GM12892 (cell line): ENCODE results near the gene IL1RAPL2.

ENCODE experiments used
- DNase-seq: peaks from one replicate; pipeline ENCODE4 v3.0.0; 2011; ENCODE audit not compliant: insufficient read length
- FAIRE-seq: peaks from 2 replicates; lab custom pipeline; 2011; peaks lifted over from hg19 to GRCh38; lab: Jason Lieb, UNC
- POLR2A ChIP-seq: IDR thresholded peaks from 2 replicates; pipeline ENCODE4 v1.6.1; 2011; ENCODE audit warnings: low read depth, low read length, control low read depth
- POLR2AphosphoS5 ChIP-seq: IDR thresholded peaks from 2 replicates; pipeline ENCODE4 v1.6.1; 2011; ENCODE audit warnings: low read depth, low read length, control low read depth
- TAF1 ChIP-seq: IDR thresholded peaks from 2 replicates; pipeline ENCODE4 v1.6.1; 2011; ENCODE audit warnings: low read depth, mild to moderate bottlenecking, control low read depth, low read length, borderline replicate concordance

Gene IL1RAPL2

GRCh38 chrX:105527759-105528158, 961.8 kb downstream of the IL1RAPL2 start:
- DNase-seq (no peak), FAIRE-seq (no peak)
- TF ChIP-seq POLR2A = no peak
- TF ChIP-seq TAF1 = no peak
- TF ChIP-seq POLR2AphosphoS5 = no peak

DNA sequence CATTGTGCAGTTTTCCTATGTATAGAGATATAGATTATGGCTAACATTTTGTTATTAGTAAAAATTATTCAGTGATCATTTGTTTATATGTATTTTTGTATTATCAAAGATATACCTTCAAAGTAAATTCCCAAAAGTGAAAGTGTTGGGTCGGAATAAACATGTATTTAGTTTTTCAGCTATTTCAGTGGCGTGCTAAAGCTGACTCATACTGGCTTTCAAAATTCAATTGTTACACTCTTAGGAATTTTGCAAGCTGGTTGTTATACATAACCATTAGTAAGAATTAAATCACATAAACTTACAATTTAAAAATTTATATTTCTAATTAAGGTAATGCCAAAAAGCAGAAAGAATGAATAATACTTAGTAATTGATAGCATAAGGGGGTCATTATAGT, 968.0 kb downstream of the IL1RAPL2 start:
- no peak for TF ChIP-seq TAF1
- TF ChIP-seq POLR2A = no peak
- no peak for TF ChIP-seq POLR2AphosphoS5
- FAIRE-seq (no peak), DNase-seq (no peak)

GRCh38 chrX:105543283-105543682, 977.3 kb downstream of the IL1RAPL2 start:
- no peak for FAIRE-seq

GRCh38 chrX:105550043-105550663, 984.2 kb downstream of the IL1RAPL2 start:
- DNase-seq = no peak
- FAIRE-seq = no peak
- TF ChIP-seq POLR2AphosphoS5 (no peak), POLR2A (no peak), TAF1 (no peak)

More at GRCh38 chrX:105543283-105543682, 977.3 kb downstream of the IL1RAPL2 start:
- no peak for DNase-seq
- no peak for TF ChIP-seq POLR2A
- no peak for TF ChIP-seq POLR2AphosphoS5
- TF ChIP-seq TAF1 = no peak

- FAIRE-seq (no peak), DNase-seq (no peak)
- TF ChIP-seq POLR2AphosphoS5 = no peak
Observed at GRCh38 chrX:105552395-105552794, 986.4 kb downstream of the IL1RAPL2 start.

DNA sequence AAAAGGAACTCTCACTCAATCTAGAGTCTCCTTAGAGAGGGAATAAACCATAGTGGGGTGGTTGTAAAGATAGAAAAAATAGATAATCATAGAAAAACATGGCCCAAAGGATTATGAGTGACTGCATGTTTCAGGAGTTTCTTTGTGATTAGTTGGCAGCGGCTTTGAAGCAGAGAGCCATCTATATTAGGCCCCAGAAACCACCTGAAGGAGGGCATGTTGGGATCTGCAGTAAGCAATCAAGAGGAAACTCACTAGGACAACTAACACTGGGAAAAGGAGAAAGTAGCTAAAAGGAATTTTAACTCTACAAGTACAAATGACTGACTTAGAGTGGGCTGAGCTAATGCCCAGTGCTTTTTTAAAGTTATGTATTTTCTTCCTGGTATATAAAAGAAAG, 987.1 kb downstream of the IL1RAPL2 start:
- TF ChIP-seq POLR2A (no peak), TAF1 (no peak), POLR2AphosphoS5 (no peak)
- FAIRE-seq = no peak

DNA sequence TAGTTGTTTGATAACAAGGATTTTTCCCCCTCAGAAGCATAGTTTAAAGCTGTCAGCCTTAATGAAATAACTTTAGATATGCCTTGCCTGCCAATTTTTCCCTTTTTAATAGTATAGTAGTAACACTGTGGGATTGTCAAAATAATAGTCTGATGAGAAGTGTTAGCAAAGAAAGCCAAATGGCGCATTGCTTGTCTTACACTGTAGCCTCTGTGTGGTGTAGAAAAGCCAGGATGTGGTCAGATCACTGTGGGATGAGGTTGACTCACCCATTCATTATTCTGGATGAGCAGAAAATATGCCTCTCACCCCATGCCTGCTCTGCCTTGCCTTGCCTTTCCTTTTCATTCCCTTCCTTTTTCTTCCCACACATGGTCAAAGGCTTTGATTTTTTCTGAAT, 998.5 kb downstream of the IL1RAPL2 start:
- FAIRE-seq = no peak
- DNase-seq = no peak
- TF ChIP-seq TAF1 = no peak
- TF ChIP-seq POLR2A = no peak
- no peak for TF ChIP-seq POLR2AphosphoS5

More for the DNA sequence above, 987.1 kb downstream of the IL1RAPL2 start:
- no peak for DNase-seq

DNA sequence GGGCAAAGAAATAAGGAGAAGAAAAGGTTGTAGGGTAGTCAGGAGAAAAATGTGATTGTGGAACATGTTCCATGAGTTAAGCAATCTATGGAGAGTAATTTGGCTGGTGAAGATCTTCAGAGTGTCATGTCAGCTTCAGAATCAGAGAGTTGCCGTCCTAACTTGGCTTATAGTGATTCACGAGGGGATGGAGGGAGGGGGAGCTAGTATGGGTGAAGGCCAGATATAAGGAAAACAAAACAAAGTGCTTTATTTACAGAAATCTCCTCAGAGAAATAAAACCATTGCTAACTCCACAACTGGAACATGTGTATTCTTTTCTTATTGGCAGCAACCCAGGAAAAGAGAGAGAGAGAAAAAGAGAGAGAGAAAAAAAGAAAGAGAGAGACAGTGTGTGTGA, 999.9 kb downstream of the IL1RAPL2 start:
- FAIRE-seq (no peak), DNase-seq (no peak)
- TF ChIP-seq POLR2A (no peak), TAF1 (no peak), POLR2AphosphoS5 (no peak)

DNA sequence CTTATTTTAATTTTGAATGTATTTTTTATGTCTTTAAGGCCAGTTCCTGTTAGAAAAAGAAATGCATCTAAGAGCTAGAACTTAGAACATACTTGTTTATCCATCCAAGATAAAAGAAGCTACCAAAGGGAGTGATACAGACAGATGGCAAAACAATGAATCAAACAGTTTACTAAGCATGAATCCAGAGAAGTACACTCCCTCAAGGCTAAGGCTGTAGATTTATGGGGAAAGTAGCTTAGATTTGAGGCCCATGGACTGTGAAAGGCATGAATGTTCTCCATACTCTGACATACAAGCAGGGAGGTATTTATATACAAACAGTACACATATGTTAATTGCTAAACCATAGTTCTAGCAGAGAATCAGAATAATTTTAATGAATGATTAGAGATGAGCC, 1001.1 kb downstream of the IL1RAPL2 start:
- FAIRE-seq (no peak), DNase-seq (no peak)
- TF ChIP-seq POLR2AphosphoS5 = no peak
- TF ChIP-seq TAF1 = no peak
- no peak for TF ChIP-seq POLR2A

DNA sequence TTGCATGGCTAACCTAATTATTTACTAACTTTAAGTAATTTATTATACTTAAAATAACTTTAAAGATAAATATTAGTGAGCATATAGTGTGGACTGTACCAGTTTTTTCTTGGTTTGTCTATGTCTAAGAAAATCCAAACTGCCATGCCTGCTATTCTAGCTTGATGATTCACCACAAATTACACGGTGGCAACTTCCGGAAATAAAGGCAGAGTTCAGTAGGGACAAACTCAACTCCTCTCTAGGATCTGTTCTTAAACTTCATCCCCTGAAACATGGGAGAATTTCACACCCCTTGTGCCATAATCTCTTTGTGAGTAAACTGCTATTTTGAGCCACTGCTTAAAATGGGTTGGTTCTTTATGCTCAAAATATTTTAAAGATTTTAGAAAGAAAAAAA, 1042.7 kb downstream of the IL1RAPL2 start:
- FAIRE-seq (no peak), DNase-seq (no peak)
- TF ChIP-seq TAF1 (no peak), POLR2AphosphoS5 (no peak), POLR2A (no peak)

DNA sequence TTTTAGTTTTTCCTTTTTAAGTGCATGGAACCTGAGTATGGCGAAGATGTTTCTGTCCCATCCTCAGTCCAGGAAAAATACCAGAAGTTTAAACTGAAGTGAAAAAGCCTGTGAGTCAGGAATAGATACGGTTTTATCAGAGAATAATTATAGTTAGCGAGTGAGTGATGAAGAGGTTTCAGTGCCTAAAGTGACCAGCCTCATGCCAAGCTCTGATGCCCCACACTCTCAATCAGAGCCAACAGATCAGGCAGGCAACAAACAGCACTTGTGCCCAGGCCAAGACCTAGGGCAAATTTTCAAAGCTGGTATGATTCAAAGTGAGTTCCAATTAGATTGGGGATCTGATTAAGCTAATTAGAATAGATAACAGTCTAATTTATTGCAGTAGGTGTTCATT, 1043.5 kb downstream of the IL1RAPL2 start:
- no peak for DNase-seq
- no peak for TF ChIP-seq POLR2A
- no peak for TF ChIP-seq POLR2AphosphoS5
- TF ChIP-seq TAF1 = no peak
- no peak for FAIRE-seq

- TF ChIP-seq POLR2AphosphoS5 (no peak), POLR2A (no peak), TAF1 (no peak)
Observed at GRCh38 chrX:105610411-105610810, 1044.4 kb downstream of the IL1RAPL2 start.

GRCh38 chrX:105618393-105619101, 1052.5 kb downstream of the IL1RAPL2 start:
- TF ChIP-seq POLR2A (no peak), TAF1 (no peak), POLR2AphosphoS5 (no peak)
- FAIRE-seq (no peak), DNase-seq (no peak)

More at GRCh38 chrX:105610411-105610810, 1044.4 kb downstream of the IL1RAPL2 start:
- FAIRE-seq (no peak), DNase-seq (no peak)
